HepG2 (cell line): Measurements from ENCODE around the gene CCDC157.

ENCODE experiments used
- ATF1 ChIP-seq: IDR thresholded peaks from 2 replicates; pipeline ENCODE4 v1.6.1; 2016; ENCODE audit warnings: mild to moderate bottlenecking, control low read depth
- CCDC6 ChIP-seq: sonication (generic); formaldehyde crosslinking; IDR thresholded peaks from 2 replicates; pipeline ENCODE4 v1.8.1; 2022; ENCODE audit warnings: mild to moderate bottlenecking, missing genetic modification reagents, moderate library complexity
- NFYB ChIP-seq: sonication (generic); formaldehyde crosslinking; IDR thresholded peaks from 2 replicates; pipeline ENCODE4 v1.4.0; 2020; ENCODE audit warnings: missing genetic modification reagents
- TAF1 ChIP-seq: sonication (generic); formaldehyde crosslinking; IDR thresholded peaks from 2 replicates; pipeline ENCODE4 v1.4.0; 2020; ENCODE audit warnings: missing genetic modification reagents
- TBX2 ChIP-seq: sonication (generic); formaldehyde crosslinking; IDR thresholded peaks from 2 replicates; pipeline ENCODE4 v1.5.0; 2020; ENCODE audit warnings: missing genetic modification reagents, mild to moderate bottlenecking, borderline replicate concordance
- ZEB1 ChIP-seq: IDR thresholded peaks from 2 replicates; pipeline ENCODE4 v1.6.1; 2012; ENCODE audit warnings: mild to moderate bottlenecking, low read depth, inconsistent platforms; ENCODE audit not compliant: insufficient replicate concordance
- ZIK1 ChIP-seq: sonication (generic); formaldehyde crosslinking; IDR thresholded peaks from 2 replicates; pipeline ENCODE4 v1.5.0; 2020; ENCODE audit warnings: mild to moderate bottlenecking, low read depth, missing genetic modification reagents, borderline replicate concordance
- TF ChIP-seq, protein P1 (sequence below): sonication (generic); formaldehyde crosslinking; IDR thresholded peaks from 2 replicates; pipeline ENCODE4 v1.8.0; 2022; ENCODE audit warnings: mild to moderate bottlenecking, missing genetic modification reagents, moderate library complexity
- TF ChIP-seq, protein P2 (sequence below): sonication (generic); formaldehyde crosslinking; IDR thresholded peaks from 2 replicates; pipeline ENCODE4 v1.5.0; 2020; ENCODE audit warnings: mild to moderate bottlenecking, missing genetic modification reagents, moderate library complexity

DNA sequence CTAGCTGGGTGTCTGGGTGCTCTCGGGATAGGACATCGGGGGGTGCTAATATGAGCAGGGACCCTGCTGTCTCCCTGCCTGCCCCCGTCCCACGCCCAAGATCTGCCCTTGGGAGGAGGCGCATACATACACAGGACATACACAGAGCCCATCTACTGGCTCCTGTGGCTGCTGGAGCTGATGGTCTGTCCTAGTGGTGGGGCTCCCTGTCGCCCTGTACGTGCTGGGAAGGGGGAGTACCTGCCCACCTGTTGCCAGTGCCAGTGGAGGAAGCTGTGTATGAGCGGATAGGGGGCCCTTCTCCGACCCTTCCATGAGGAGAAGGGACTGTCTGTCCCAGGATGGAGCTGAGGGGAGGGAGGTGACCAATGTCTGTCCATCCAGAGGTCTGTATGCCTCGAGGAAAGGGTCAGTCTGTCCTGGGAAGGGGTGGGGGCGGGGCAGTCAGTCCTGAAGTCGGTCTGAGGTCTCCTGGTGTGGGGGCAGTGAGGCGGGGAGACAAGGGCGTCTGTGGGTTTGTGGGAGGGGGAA lies 31.0 kb upstream of the CCDC157 start:
- TF ChIP-seq, protein P1, sequence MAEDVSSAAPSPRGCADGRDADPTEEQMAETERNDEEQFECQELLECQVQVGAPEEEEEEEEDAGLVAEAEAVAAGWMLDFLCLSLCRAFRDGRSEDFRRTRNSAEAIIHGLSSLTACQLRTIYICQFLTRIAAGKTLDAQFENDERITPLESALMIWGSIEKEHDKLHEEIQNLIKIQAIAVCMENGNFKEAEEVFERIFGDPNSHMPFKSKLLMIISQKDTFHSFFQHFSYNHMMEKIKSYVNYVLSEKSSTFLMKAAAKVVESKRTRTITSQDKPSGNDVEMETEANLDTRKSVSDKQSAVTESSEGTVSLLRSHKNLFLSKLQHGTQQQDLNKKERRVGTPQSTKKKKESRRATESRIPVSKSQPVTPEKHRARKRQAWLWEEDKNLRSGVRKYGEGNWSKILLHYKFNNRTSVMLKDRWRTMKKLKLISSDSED: no peak
- TF ChIP-seq ZEB1 (no peak), ZIK1 (CRISPR knock-in tag) (no peak), TBX2 (no peak), CCDC6 (CRISPR knock-in tag) (no peak), NFYB (CRISPR knock-in tag) (no peak), TAF1 (no peak), ATF1 (no peak)
- TF ChIP-seq, protein P2, sequence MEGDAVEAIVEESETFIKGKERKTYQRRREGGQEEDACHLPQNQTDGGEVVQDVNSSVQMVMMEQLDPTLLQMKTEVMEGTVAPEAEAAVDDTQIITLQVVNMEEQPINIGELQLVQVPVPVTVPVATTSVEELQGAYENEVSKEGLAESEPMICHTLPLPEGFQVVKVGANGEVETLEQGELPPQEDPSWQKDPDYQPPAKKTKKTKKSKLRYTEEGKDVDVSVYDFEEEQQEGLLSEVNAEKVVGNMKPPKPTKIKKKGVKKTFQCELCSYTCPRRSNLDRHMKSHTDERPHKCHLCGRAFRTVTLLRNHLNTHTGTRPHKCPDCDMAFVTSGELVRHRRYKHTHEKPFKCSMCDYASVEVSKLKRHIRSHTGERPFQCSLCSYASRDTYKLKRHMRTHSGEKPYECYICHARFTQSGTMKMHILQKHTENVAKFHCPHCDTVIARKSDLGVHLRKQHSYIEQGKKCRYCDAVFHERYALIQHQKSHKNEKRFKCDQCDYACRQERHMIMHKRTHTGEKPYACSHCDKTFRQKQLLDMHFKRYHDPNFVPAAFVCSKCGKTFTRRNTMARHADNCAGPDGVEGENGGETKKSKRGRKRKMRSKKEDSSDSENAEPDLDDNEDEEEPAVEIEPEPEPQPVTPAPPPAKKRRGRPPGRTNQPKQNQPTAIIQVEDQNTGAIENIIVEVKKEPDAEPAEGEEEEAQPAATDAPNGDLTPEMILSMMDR: no peak
